Tongue (tissue), 3 donors: ENCODE measurements around the gene FLRT3. TPM values are rescaled to one million over a fixed set of nuclear protein-coding genes. Genes with fewer than 3 reads are reported as not detected.

Source experiments
- DNase-seq: peaks from one replicate; pipeline ENCODE4 v3.0.0-alpha.2; 2015
- small RNA-seq: library from RNA; depleted of rRNA; stranded (forward); fragments of <200 nt; gene quantifications from one replicate; pipeline ENCODE3, GENCODE V24; 2014; ENCODE audit warnings: low replicate concordance
- total RNA-seq: library from RNA; depleted of rRNA; stranded (reverse); fragments of >200 nt; gene quantifications from one replicate; pipeline ENCODE4 v1.2.3, GENCODE V29; 2014

FLRT3 gene
- total RNA-seq, 1 donor from 2014 or later: 12.9 TPM

DNA sequence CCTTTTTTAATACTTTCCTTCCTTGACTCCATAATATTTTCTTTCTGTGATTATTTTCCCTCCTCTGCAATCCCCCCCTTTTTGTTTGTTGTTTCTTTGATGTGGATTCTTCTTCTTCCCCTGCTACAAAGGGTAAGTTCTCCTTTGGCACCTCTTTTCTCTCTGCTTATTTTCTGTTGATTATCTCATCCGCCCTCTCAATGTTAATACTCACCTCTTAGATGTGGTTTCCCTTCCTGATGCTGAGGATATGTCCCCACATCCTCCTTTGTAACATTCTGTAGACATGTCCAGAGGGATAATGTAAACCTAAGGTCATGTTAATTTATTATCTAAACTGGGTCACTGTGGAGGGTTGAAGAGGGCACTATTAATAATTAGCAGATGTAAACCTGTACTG is 17.7 kb downstream of the FLRT3 start:
- no peak for DNase-seq

DNA sequence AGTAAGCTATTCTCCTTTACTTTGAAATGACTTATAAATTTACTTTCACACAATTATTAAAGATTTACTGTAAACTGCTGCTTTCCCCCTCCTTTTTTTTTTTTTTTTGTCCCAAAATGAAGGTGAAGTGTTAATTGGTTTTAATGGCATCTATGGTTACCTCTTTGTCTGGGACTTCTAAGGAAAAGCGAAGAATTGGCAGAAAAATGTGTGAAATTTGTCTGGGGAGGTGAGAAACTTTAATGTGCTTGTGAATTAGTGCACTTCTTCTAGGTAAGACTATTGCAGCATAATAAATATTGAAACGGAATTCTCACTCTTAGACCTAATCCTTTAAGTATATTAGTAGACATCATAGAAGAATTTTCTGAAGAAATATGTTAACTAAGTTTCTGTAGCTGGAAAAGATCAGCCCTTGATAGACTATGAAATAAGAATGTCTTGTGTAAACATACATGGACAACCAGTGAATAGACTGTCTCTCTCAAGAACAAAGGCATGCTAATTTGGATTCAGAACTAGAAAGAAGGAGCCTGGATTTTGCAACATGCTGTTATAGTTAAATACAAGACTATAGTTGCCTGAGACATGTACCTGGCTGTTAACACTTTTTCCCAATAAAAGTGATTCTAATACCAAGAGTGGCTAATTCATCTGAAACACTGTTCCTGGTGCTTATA is 23.9 kb downstream of the FLRT3 start:
- no peak for DNase-seq

DNA sequence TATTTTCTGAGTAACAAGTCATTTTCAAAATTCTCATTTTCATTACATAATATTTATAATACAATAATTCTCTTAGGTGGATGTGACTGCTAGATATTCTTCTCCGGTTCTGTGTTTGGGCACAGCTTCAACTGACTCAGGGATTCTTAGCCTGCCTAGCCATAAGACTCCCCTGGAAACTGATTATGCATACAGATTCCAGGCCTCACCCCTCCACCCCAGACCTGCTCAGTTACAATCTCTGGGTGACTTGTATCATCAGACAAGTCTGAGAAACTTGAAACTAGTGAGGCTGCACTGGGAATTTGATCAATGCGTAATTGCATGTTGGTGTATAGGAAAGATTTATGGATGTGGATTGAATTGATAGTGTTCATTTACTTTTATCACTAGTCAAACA is 25.4 kb downstream of the FLRT3 start:
- no peak for DNase-seq

DNA sequence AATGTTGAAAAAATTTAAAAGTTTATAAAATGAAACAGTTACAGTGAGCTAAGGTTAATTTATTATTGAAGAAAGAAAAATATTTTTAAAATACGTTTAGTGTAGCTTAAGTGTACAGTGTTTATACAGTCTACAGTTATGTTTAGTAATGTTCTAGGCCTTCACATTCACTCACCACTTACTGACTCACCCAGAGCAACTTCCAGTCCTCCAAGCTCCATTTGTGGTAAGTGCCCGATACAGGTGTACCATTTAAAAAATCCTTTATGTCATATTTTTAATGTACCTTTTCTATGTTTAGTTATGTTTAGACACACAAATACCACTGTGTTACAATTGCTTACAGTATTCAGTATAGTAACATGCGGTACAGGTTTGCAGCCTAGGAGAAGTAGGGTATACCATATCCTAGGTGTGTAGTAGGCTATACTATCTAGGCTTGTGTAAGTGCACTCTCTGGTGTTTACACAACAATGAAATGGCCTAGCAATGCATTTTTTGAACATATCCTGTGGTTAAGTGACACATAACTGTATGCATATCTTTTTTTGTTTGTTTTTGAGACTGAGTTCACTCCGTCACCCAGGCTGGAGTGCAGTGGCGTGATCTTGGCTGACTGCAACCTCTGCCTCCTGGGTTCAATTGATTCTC is 26.3 kb downstream of the FLRT3 start:
- no peak for DNase-seq

DNA sequence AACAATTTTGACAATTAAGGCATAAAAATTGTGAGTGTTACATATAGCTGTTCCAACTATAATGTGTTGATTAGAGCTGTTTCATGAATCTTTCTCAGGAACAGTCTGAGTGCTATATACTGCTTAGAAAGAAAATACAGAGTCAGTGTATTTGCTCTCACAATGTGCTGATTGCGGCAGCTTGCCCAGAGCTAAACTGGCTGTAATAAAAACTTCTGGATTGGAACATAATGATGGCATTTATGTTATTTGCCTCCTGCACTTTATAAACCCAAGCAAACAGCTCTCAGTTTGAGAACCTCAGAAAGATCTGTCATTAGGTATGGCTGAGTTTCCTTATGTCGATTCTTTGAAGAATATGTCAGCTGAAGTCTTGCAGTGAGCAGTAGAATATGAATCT is 29.5 kb downstream of the FLRT3 start:
- DNase-seq: no peak

DNA sequence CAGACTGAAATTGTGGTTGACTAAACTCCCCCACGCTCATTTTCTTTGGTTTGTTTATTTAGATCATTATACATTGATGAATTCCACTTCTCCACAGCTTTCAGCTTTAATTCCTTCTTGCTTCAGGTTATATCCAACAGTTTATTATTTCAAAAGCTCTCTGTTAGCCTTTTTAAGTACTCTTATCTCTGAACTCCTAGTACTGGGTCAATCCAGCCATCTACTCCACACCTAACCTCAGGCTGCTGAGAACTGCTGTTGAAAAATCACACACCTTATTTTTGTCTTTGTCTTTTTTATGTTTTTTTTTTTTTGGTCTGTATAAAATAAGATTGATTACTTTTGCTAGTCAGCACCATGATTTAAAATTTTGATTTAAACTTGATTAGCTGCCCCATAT is 32.9 kb downstream of the FLRT3 start:
- no peak for DNase-seq

DNA sequence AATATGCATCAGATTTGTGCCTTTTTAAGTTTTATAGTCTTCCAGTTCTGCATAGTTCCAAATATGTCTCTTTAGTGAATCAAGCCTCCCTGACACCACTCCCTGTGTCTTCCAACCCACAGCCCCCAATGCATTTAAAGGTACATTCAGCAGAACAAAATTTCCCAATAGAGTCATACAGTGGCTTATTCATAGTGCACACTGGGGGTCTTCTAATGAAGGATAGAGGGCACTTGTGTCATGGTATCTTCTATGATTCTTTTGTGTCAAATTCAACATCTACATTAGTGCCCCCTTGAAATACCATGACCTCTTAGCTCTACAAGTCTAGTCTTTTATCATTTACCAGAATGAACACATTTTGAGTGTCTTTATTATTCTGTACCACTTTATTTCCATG is 33.8 kb downstream of the FLRT3 start:
- no peak for DNase-seq

DNA sequence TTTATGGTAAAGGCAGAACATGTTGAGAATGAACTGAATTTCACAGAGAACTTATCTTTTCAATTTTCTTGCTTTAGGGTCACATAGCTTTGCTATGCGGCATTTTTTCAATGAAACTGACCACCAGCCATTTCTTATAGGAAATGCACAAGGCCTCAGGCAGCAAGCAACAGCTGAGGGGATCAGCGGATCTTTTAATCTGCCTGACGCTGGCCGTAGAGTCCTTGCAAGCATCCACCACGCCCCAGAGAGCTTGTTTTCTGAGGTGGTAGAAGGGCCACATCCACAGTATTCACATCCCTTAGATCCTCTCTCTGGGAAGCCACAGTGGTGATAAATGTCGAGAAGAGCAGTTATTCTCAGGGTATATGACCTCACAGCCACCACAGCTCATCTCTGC is 34.3 kb downstream of the FLRT3 start:
- no peak for DNase-seq

DNA sequence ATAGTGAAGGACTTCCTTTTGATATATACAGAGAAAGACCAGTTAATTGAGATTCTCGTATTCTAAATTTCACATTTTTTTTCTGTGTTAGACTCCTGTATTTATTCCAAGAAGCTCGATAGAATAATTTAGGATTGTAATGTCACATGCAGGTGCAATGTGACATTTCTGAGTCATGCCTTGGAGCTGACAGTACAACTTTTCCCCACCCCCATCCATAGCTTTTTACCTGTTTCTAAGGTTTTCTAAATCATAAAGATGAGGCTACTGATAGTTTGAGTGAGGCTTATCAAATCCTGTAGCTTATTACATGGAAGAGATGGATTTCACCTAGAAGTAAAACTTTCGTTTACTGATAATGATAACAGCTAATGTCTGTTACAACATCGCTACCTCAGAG is 37.6 kb downstream of the FLRT3 start:
- no peak for DNase-seq

DNA sequence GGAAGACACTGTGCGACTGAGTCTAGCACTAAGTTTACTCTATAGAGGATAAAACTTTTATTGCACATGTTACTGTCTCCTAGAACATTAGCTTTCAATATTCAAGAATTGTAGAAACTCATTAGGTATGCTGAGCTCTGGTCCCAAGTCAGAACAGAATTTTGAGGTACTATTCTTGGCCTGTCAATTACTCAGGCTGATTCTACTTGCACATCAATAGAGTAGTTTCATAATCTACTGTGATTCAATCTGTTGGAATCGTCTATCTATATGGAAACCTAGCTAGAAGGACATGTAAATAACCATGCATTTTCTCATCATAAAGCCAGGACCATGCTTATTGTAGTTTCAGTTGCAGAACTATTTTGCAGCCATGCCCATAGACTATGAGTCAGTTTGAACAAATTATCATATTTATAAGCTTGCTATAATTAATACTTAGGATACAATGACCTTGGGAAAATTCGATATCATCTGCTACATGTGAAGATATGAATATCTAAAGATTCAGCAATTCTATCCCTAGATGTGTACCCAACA is 41.6 kb downstream of the FLRT3 start:
- DNase-seq: no peak

DNA sequence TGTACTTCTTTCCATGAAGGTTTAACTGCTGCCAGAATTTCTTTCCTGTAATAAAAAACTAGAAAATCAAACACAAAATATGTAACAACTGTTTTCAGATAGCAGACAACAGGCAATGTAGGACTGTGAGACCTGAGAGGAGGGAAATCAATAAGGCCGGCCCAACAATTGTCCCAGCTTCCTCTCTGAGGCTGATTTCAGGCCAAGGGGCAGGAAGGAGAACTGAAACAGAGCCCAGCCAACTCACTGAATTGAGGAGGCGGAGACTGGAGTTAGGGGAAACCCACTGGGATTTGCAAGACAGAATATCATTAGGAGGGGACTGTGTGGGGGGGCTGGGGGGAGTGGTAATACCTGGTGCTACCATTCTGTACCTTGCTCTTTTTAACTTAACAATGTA is 42.2 kb downstream of the FLRT3 start:
- no peak for DNase-seq

DNA sequence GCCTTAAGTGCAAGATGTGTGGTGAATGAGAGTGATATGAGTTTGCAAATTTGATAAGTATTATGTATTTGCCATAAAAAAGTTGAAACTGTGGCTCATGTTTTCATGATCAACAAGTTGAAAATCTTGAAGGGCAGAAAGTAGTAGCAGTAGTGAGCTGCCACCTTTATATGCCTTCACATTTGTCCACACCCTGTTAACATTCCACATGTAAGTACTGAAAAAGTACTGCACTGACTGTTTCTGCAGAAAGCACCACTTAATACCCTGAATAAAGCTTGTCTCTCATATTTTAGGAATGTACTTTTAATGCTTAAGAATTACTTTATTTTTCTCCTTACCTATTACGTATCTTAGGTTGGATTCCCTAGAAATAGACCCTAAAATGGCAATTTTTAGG is 45.9 kb downstream of the FLRT3 start:
- DNase-seq: no peak

DNA sequence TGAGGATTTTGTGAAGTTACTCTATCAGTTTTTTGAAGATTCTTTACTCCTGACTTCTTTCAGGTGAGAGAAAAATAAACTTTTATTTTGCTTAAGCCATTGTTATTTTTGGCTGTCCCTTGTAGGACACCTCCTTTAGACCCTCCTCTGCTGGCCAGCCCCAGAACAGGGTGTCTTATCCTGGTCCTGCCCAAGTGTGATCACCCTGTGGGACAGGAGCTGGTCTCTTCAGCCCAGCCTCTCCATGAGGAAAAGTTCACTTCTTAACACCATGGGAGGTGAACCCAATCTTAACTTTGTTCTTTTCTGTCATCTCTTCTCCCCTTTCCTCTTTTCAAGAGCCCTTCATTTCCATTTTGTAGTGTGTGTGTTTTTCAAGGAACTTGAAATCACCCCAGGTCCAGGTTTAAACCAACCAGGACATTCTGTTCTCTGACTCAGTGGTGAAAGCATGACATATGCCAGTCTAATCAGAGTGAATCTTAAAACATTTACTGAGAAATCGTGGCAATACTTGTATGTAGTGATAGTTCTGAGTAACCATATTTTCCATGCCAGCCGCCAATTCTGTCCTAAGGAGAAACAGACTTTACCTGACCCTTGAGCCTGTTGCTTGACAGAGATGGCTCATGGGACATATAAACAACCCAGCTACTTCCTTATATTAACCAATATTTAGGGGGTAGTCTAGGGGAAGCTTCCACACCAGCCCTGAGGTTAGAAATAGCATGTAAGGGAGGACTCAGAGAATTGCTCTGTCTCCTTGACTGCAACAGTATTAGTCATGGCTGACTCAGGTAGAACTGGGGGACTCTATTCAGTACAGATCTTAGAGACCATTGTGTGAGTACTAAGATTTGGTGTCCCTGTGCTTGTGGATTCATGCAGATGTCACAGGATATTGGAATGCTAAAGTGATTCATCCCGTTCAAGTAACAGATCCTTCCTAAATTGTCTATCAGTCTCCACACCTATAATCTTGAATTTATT is 48.8 kb downstream of the FLRT3 start:
- DNase-seq: no peak

DNA sequence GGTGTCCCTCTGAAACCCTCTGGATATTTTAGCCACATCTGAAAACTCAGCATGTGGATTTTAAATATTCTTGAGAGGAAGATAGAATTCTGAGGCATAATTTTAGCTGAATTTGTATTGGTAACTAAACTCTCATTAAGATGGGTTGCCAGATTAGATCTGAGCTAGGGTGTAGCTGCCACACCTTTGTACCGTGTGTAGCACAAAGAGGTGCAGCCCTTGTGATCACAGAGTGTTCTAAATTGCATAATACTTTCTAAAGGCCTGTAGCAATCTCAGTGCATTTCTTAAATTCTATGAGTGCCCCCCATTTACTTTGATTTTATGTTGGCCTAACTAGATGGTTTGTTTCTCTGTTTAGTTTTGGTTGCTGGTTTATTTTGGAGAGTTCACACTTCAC is 53.0 kb downstream of the FLRT3 start:
- no peak for DNase-seq

DNA sequence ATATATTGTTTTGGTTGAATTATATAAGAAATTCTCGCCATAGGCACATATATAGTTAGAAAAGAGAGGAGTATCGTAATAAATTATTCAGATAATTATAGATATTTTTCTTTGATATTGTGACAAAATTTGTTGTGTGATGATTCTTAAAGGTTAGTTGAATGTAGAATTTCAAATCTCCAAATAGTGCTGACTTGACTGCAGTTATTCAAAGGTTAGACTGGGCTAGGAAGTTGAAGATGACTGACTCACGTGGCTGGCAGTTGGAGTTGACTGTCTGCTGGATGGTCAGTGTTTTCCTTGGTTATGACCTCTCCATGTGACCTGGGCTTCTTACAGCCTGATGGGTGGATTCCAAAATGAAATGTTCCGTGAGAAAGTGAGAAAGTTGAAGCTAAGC is 55.3 kb downstream of the FLRT3 start:
- no peak for DNase-seq

Small RNA genes lying within 50 kb of the gene (small RNA-seq; reads per million reads assigned to genes)
- not detected for gene RNU6-228P
